ENCODE data around the gene SUPT4H1.

The SUPT4H1 gene

GRCh38 chr17:58319173-58320162 lies 32.5 kb downstream of the SUPT4H1 start:
- DNase-seq (ENCODE audit: low spot score) (no peak), FAIRE-seq (no peak)

- no peak for FAIRE-seq
- no peak for DNase-seq (ENCODE audit: low spot score)
Observed at GRCh38 chr17:58318627-58319172, 33.3 kb downstream of the SUPT4H1 start.

- no peak for FAIRE-seq
Observed at GRCh38 chr17:58318065-58318481, 33.9 kb downstream of the SUPT4H1 start.

GRCh38 chr17:58317421-58318064 lies 34.5 kb downstream of the SUPT4H1 start:
- DNase-seq (ENCODE audit: low spot score) (peak; percentile 53), FAIRE-seq (no peak)

More at GRCh38 chr17:58318065-58318481, 33.9 kb downstream of the SUPT4H1 start:
- no peak for DNase-seq (ENCODE audit: low spot score)

GRCh38 chr17:58316260-58316960 lies 35.6 kb downstream of the SUPT4H1 start:
- no peak for FAIRE-seq

GRCh38 chr17:58315750-58316149 lies 36.3 kb downstream of the SUPT4H1 start:
- FAIRE-seq (no peak), DNase-seq (ENCODE audit: low spot score) (no peak)

More at GRCh38 chr17:58316260-58316960, 35.6 kb downstream of the SUPT4H1 start:
- DNase-seq (ENCODE audit: low spot score): no peak

GRCh38 chr17:58315281-58315711 lies 36.7 kb downstream of the SUPT4H1 start:
- FAIRE-seq: no peak
- DNase-seq (ENCODE audit: low spot score): no peak

GRCh38 chr17:58314706-58315015 lies 37.3 kb downstream of the SUPT4H1 start:
- DNase-seq (ENCODE audit: low spot score): no peak
- FAIRE-seq: no peak

GRCh38 chr17:58313815-58314705 lies 37.9 kb downstream of the SUPT4H1 start:
- DNase-seq (ENCODE audit: low spot score) (no peak), FAIRE-seq (no peak)

GRCh38 chr17:58312829-58313228 lies 39.2 kb downstream of the SUPT4H1 start:
- DNase-seq (ENCODE audit: low spot score): no peak
- FAIRE-seq: no peak

- no peak for DNase-seq (ENCODE audit: low spot score)
- FAIRE-seq: no peak
Observed at GRCh38 chr17:58312021-58312630, 39.9 kb downstream of the SUPT4H1 start.

GRCh38 chr17:58311429-58311894 lies 40.5 kb downstream of the SUPT4H1 start:
- DNase-seq (ENCODE audit: low spot score): no peak
- no peak for FAIRE-seq

- DNase-seq (ENCODE audit: low spot score) (no peak), FAIRE-seq (no peak)
Observed at GRCh38 chr17:58310511-58311428, 41.2 kb downstream of the SUPT4H1 start.

GRCh38 chr17:58309918-58310259 lies 42.1 kb downstream of the SUPT4H1 start:
- DNase-seq (ENCODE audit: low spot score) (no peak), FAIRE-seq (no peak)

GRCh38 chr17:58308985-58309917 lies 42.8 kb downstream of the SUPT4H1 start:
- FAIRE-seq: no peak
- no peak for DNase-seq (ENCODE audit: low spot score)

GRCh38 chr17:58308173-58308984 lies 43.6 kb downstream of the SUPT4H1 start:
- no peak for FAIRE-seq

More at GRCh38 chr17:58308173-58308984, 43.6 kb downstream of the SUPT4H1 start:
- DNase-seq (ENCODE audit: low spot score): no peak
